NCI-H748 (cell line): ENCODE measurements around the gene B4GALNT4.
A peak's percentile ranks its signal among the peaks of the same experiment; 100 is the strongest.
"Not testable (repeated sequence)": the region's sequence is repeated elsewhere in the genome, so short reads cannot be mapped to it uniquely, and the experiment has no call there.

Experiments used
- DNase-seq: peaks from one replicate; lab custom pipeline; 2025; ENCODE audit not compliant: unreplicated experiment; lab: John Stamatoyannopoulos, UW

B4GALNT4 gene

DNA sequence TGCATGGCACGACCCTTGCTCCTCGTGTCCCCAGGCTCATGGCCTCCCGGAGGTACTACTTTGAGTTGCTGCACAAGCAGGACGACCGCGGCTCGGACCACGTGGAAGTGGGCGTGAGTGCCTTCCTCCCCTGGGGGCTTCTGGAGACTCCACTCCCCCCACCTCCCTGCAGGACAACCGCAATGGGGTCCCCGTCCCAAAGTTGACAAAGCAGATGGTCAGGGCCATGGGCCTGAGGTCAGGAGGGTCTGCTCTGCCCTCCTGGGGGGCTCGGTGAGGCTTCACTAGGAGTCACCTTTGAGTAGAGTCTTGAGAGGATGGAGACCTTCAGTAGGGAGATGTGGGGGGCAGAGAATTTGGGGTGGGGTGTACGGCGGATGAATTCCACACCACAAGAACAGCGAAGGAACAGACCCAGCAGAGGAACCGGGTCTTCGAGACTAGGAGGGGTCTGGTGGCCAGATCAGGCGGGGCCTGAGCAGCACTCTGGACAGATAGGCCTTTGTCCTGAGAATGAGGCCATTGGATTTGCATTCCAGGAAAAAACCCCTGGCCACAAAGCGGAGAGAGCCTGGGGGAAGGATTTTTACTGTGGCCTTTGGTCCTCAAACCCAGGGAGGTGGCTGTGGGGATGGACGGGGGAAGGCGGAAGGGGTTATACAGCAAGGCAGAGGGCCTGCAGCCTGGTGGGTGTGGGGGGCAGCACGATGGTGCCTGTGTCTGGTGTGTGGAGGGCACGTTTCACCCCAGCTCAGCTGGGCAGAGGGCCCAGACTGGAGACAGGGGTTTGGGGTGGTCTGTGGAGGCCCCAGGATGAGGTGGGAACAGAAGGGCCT is 4.6 kb downstream of the B4GALNT4 start:
- no peak for DNase-seq

DNA sequence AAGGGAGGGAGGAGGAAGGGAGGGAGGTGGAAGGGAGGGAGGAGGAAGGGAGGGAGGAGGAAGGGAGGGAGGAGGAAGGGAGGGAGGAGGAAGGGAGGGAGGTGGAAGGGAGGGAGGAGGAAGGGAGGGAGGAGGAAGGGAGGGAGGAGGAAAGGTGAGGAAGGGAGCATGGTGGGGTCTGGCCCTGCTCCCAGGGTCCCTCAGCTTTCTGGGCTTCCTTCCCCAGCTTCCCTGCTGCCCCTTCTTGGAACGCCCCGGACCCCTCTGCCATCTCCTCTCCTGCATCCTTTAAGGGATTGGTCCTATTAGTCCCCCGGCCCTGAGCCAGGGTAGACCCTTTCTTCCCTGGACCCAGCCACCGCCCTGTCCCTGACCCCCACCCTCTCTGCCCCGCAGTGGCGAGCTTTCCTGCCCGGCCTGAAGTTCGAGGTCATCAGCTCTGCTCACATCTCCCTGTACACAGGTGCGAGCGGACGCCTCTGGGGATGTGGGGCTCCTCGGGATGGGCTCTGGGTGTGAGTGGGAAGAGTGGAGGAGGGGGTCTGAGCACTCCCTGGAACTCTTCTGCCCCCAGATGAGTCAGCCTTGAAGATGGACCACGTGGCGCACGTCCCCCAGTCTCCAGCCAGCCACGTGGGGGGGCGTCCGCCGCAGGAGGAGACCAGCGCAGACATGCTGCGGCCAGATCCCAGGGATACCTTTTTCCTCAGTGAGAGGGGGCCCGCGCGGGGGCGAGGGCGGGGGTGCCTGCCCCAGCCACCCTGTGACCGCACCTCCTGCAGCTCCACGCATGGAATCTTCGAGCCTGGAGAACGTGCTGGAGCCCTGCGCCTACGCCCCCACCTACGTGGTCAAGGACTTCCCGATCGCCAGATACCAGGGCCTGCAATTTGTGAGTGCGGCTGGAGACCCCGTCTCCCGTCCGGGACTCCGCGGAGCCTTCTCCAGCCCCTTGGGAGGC is 6.0 kb downstream of the B4GALNT4 start:
- no peak for DNase-seq

DNA sequence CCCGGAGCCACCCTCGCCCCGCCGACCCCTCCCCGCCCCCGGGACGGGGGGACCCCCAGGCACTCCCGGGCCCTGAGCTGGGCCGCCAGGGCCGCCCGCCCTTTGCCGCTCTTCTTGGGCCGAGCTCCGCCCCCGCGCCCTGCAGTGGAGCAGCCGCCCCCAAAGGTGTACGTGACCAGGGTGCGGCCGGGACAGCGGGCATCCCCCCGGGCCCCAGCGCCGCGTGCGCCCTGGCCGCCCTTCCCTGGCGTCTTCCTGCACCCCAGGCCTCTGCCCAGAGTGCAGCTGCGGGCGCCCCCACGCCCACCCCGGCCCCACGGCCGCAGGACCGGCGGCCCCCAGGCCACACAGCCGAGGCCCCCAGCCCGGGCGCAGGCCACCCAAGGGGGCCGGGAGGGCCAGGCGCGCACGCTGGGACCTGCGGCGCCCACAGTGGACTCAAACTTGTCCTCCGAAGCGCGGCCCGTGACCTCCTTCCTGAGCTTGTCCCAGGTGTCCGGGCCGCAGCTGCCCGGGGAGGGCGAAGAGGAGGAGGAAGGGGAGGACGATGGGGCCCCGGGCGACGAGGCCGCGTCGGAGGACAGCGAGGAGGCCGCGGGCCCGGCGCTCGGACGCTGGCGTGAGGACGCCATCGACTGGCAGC is 7.4 kb downstream of the B4GALNT4 start:
- DNase-seq, result no peak

DNA sequence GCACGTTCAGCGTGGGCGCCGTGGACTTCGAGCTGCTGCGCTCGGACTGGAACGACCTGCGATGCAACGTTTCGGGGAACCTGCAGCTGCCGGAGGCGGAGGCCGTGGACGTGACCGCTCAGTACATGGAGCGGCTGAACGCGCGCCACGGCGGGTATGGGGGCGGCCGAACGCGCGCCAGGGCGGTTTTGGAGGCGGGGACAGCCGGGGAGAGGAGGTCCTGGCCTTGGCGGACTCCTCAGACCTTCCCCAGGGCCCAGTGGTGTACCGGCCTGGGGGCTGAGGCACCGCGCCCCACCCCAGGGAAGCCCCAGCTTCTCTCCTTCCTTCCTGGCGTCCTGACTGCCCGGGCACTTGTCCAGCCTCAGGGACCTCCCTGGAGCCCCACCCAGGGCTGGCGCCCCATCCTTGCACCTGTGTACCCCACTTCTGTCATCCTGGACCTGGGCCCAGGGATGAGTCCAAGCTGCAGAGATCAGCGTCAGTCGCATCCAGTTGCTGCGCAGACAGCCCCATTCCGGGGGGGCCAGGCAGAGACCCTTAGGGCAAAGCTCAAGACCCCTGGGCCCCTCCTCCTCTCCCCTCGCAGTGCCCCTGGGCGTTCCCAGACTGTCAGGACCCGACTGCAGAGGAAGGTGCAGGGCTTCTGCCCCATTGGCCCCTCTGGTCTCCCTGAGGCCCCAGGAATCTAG is 8.0 kb downstream of the B4GALNT4 start:
- no peak for DNase-seq

DNA sequence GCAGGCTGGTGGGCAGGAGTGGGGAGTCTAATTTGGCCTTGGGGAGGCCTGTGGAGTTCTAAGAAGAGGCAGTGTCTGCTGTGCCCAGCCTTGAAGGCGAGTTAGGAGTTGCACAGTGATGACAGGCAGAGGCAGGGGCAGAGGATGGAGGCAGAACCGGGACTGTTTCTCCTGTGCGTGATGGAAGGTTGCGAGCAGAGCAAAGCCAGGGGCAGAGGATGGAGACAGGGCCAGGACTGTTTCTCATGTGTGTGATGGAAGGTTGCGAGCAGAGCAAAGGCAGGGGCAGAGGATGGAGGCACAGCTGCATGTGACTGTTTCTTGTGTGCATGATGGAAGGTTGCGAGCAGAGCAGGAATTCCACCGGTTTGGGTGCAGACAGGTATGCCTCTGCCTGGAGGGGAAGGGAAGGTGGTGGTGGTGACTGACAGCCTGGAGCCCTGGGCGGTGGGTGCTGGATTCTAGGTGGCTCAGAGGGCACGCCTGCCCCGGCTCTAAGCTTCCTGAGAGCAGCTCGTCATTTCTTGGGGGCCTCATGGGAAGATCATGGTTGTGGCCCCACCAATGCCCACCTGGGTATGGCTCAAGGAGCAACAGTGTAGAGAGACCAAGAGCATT is 8.7 kb downstream of the B4GALNT4 start:
- no peak for DNase-seq

DNA sequence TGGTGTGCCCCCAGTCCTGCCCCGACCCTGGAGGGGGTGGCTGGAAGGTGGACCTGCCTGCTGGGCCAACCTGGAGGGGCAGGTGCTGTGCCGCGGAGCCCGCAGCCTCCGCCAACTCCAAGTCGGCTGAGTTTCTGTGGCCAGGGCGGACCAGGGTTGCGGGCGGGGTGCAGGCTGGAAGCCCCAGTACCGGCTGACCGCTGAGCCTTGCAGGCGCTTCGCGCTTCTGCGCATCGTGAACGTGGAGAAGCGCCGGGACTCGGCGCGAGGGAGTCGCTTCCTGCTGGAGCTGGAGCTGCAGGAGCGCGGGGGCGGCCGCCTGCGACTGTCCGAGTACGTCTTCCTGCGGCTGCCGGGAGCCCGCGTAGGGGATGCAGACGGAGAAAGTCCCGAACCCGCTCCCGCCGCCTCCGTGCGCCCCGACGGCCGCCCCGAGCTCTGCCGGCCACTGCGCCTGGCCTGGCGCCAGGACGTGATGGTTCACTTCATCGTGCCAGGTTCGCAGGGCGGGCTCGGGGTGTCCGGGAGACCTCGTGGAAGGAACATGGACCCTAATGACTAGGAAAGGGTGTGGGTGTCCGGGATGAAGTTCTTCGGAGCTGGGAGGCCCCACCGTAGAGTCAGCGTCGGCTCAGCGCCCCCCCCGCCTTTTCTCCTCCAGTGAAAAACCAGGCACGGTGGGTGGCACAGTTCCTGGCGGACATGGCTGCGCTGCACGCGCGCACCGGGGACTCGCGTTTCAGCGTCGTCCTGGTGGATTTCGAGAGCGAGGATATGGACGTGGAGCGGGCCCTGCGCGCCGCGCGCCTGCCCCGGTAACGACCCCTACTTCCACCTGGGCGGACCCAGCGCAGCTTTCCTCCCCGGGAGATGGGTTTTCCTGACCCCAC is 10.2 kb downstream of the B4GALNT4 start:
- no peak for DNase-seq

DNA sequence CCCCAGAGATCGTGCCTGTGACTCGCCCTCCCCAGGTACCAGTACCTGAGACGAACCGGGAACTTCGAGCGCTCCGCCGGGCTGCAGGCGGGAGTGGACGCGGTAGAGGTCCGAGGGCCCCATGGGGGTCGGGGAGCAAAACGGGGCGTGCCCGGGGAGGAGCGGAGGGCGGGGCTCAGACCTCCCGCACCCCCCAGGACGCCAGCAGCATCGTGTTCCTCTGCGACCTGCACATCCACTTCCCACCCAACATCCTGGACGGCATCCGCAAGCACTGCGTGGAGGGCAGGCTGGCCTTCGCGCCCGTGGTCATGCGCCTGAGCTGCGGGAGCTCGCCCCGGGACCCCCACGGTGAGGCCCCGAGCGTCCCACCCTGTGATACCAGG is 10.8 kb downstream of the B4GALNT4 start:
- no peak for DNase-seq

DNA sequence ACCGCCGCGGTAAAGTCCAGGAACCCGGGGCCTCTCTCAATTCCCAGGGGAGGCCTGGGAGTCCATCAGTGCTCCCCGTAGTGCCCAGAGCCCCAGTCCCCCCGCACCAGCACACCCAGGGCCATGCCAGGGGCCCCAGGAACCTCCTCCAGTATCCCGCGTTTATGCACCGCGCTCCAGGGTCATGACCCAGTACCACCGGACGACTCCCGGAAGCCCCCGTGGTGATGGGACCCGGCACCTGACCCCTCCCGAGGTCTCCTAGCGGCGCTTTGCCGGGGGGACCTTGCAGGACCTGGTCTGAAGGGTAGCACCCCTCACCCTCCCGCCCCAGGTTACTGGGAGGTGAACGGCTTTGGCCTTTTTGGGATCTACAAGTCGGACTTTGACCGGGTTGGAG is 11.2 kb downstream of the B4GALNT4 start:
- no peak for DNase-seq

DNA sequence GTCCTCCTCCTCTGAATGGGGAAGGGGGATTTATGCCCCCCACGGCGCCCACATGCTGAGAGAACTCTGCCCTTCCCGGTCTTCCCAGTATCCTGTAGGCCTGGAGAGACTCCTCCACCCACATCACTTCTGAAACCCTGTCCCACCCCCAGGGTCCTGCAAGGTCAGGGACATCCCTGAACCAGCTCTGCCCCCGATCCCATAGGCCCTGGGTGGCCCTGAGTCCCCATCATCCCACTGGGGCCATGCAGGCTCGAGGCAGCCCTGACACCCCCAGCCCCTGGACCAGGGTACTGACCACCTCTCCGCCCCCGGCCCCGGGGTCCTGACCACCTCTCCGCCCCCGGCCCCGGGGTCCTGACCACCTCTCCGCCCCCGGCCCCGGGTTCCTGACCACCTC is 11.7 kb downstream of the B4GALNT4 start:
- DNase-seq, result no peak

DNA sequence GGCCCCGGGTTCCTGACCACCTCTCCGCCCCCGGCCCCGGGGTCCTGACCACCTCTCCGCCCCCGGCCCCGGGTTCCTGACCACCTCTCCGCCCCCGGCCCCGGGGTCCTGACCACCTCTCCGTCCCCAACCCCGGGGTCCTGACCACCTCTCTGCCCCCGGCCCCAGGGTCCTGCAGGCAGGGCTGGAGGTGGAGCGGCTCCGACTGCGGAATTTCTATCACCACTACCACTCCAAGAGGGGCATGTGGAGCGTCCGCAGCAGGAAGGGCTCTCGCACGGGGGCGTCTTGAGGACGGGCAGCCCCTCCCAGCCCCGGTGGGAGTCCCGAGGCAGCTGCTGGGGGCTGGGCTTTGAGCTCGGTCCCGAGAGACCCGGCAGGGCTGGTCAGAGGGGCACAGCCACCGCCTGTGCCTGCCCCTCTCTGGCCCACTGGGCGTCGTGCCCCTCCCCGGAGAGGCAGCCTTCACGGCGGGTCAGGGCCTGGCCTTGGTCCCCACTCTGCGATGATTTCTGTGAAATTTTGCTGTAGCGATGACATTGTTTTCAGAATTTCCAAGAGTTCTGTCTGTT is 12.3 kb downstream of the B4GALNT4 start:
- DNase-seq, result no peak

DNA sequence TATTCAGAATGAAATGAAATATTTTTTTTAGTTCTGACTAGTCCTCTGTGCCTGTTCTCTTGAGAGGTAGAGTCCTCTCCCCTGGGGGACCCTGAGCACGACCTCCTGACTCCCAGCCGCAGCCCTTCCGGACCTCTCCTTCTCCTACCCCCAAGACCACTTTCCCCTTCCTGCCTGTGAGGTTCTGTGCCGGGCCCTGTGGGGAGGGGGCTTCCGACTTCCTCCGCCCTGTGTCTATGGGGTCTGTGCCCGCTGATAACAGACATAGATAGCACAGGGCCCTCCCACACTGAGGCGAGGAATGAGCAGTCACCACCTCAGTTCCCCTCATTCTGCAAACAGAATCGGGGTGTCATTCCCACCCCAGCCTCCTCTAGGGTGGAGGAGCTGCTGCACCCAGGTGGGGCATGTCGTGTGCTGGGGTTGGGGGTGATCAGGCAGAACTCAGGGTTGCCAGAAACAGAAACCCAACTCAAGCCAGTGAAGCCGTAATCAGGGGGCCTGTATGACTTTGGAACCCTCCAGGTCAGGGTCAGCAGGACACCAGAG is 12.9 kb downstream of the B4GALNT4 start:
- no peak for DNase-seq

DNA sequence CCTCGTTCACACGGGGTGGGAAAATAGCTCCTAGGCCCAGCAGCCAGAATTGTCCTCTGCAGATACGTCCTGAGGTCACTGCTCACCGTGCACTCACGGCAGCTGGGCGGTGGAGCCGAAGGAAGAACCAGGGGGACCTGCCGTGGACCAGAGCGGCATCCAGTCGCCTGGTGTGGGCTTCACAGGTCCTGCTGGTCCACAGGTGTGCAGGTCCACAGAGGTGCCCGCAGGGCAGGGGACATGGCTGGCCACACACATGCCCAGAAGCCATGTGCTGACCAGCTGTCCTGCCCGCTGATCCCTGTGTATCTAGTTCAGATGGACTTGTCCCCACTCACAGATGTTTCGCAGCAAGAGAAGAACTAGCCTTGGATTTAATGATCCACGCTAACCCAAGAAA is 14.1 kb downstream of the B4GALNT4 start:
- no peak for DNase-seq

DNA sequence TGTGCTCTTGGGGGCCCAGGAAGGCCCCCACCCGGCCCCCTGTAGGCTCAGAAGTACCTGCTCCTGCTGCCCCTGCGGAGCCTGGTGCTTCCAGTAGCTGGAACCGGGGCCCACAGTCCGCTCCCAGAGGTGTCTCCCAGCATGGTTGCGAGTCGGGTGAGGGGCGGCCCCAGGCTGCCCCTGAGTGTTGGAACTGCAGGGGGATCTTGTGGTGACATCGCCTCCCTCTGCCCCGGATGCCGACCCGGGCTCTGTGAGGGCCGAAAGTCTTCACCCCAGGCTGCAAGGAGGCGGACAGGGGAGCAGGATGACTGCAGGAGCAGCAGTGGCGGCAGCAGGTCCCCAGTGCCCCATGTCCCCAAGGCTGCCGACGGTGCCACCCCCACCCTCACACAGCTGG is 15.2 kb downstream of the B4GALNT4 start:
- DNase-seq, result no peak

DNA sequence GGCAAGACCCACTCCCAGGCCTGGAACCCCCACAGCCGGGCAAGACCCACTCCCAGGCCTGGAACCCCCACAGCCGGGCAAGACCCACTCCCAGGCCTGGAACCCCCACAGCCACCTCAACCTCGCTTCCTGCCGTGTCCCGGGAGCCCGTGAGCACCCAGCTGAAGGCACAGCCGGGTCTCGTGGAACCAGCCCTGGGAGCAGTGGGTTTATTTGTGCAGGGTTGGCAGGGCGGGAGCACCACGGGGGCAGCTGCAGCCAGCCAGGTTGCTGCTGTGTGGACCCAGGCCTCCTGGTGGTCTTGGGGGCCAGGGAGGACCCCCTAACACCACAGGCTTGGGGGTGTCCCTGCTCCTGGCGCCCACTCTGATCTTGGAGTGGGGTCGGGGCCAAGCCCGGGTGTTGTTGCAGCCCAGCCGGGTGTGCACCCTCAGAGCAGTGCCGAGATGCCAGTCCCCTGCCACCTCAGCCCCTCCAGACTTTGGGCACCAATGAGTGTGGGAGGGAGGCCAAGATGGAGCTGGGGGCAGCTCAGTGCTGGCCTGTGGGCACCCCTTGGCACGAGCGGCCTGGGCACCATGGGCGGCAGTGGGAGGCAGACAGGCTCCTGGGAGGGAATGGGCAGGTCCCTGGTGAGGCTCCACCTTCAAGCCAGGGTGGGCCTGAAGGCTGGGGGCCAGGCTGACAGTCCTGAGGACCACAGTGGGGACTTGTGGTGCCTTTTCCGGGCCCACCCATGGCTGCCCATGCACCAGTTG is 16.5 kb downstream of the B4GALNT4 start:
- DNase-seq, result no peak

DNA sequence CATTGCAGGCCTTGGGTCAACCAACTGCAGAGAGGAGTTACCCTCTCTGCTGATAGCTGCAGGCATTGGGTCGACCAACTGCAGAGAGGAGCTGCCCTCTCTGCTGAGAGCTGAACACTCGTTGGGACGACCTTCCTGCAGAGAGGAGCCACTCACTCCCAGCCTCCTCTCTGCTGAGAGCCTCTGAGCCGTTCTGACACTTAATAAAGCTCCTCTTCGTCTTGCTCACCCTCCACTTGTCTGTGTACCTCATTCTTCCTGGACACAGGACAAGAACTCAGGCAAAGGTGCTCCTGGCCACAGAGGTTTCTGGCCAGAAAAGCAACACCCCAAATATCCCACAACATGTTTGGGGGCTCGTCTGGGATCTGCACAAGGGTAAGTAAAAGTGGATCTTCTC is 17.2 kb downstream of the B4GALNT4 start:
- DNase-seq, result no peak

DNA sequence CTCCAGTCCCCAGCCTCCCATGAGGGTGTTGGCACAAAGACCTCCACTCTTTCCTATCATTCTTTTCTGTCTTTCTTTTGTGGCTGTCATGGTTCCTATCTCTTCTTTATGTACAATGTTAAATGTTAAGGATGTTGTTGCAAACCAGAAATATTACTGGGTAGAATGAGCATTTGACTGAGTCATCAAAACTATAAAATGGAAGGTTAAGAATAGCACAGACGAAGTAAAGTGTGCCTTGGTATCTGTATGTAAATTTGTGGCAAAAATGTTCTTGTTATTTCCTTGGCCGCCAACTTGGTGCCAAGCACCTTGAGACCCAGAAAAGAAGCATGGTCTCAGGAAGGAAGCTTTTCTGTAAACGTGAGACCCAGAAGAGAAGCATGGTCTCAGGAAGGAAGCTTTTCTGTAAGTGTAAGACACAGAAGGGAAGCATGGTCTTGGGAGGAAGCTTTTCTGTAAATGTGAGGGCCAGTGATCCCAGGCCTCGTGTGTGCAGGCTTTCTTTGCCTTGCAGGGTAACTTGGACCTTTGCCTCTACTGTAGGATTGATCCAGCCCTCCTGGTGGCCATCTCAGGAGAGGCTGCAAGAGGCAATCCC is 18.0 kb downstream of the B4GALNT4 start:
- DNase-seq, result no peak

DNA sequence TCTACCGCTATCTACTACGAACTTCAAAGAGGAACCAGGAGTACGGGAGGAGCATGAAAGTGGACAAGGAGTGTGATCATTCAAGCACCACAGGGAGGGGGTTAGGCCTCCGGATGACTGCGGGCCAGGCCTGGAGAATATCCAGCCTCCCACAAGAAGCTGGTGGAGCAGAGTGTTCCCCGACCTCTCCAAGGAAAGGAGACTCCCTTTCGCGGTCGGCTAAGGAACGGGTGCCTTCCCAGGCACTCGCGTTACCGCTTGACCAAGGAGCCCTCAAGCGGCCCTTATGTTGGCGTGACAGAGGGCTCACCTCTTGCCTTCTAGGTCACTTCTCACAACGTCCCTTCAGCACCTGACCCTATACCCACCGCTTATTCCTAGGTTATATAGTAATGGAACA is 20.1 kb downstream of the B4GALNT4 start:
- DNase-seq, result not testable (repeated sequence)

DNA sequence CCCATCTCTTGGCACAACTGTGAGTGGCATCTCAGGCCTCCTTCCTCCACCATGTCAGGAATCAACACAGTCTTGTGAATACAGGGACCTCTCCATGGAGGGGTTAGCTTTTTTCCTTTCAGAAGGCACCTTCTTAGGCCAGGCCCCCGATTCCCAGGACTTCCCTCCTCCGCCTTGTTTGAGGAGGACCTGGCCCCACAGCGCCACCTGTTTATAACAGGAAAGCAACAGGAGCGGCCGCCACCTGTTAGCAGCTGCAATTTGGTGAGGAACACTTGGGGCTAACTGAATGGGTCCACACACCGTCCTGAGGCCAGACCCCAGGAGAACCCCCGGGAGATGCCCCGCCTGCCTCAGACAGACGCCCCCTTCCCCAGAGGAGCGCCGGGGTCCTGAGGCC is 20.9 kb downstream of the B4GALNT4 start:
- DNase-seq, result peak; percentile 32
